ENCODE measurements around the gene USP7. TPM values are rescaled to one million over a fixed set of nuclear protein-coding genes. Genes with fewer than 3 reads are reported as not detected.

Gene USP7
- total RNA-seq, 6 donors from 2014 or later, result 68.2 to 122 (median 72.2) TPM

- Histone ChIP-seq H3K27ac (no peak overlapping the region), H3K9me3 (no peaks in the 10 kb centered on the region), H3K4me1 (peaks cover 10 to 36% (median 13%) of the 10 kb centered on the region in 4 donors), H3K27me3 (no peaks in the 10 kb centered on the region), H3K36me3 (peaks cover 3 to 36% (median 18%) of the 10 kb centered on the region in 4 donors), H3K4me3 (no peak overlapping the region)
- ATAC-seq (ENCODE audit: low FRiP score in 2 of 2) (no peak), DNase-seq (no peak)
- WGBS, 2 donors, result 90 to 91% methylated on average over 17 of the region's 17 CpGs
- TF ChIP-seq CTCF (IDR thresholded peaks at IDR 0.05), result no peak
- TF ChIP-seq EP300 (IDR thresholded peaks at IDR 0.05), result no peak
- no peak for TF ChIP-seq POLR2A (IDR thresholded peaks at IDR 0.05)
- no peak for TF ChIP-seq POLR2AphosphoS5 (IDR thresholded peaks at IDR 0.05)
Observed at GRCh38 chr16:8929086-8929748, 34.5 kb downstream of the USP7 start.

GRCh38 chr16:8928467-8928957 lies 35.2 kb downstream of the USP7 start:
- Histone ChIP-seq H3K27ac (no peak overlapping the region), H3K27me3 (no peaks in the 10 kb centered on the region), H3K9me3 (no peaks in the 10 kb centered on the region), H3K4me3 (no peak overlapping the region), H3K4me1 (peaks cover 11 to 36% (median 13%) of the 10 kb centered on the region in 4 donors), H3K36me3 (peaks cover 3 to 36% (median 18%) of the 10 kb centered on the region in 4 donors)
- no peak for TF ChIP-seq POLR2AphosphoS5 (IDR thresholded peaks at IDR 0.05)
- DNase-seq, result no peak
- ATAC-seq (ENCODE audit: low FRiP score in 2 of 2), result peak in 1 of 2 donors; percentile 69
- WGBS, 2 donors, result 64 to 71% methylated on average over 9 to 10 of the region's 10 CpGs

GRCh38 chr16:8926827-8927226 lies 36.9 kb downstream of the USP7 start:
- no peaks in the 10 kb centered on the region for H3K27me3 ChIP-seq
- no peaks in the 10 kb centered on the region for H3K9me3 ChIP-seq
- peaks cover 9 to 52% (median 29%) of the 10 kb centered on the region in 4 donors for H3K36me3 ChIP-seq
- TF ChIP-seq EP300 (IDR thresholded peaks at IDR 0.05), result no peak
- TF ChIP-seq CTCF (IDR thresholded peaks at IDR 0.05), result no peak
- no peak for TF ChIP-seq POLR2AphosphoS5 (IDR thresholded peaks at IDR 0.05)
- H3K4me1 ChIP-seq, result peaks cover 11 to 36% (median 13%) of the 10 kb centered on the region in 4 donors
- H3K4me3 ChIP-seq, result no peak overlapping the region
- no peak for ATAC-seq (ENCODE audit: low FRiP score in 2 of 2)
- DNase-seq, result no peak
- 96 to 98% methylated on average over 11 of the region's 11 CpGs for WGBS, 2 donors
- H3K27ac ChIP-seq, result no peak overlapping the region

- 92 to 94% methylated on average over 7 of the region's 7 CpGs for WGBS, 2 donors
- peaks cover 14 to 65% (median 43%) of the 10 kb centered on the region in 4 donors for H3K36me3 ChIP-seq
Observed at GRCh38 chr16:8925455-8925854, 38.3 kb downstream of the USP7 start.

GRCh38 chr16:8924214-8924613 lies 39.5 kb downstream of the USP7 start:
- Histone ChIP-seq H3K4me1 (peaks cover 11 to 15% (median 13%) of the 10 kb centered on the region in 4 donors), H3K36me3 (peaks cover 25 to 67% (median 49%) of the 10 kb centered on the region in 4 donors), H3K4me3 (no peak overlapping the region), H3K9me3 (no peaks in the 10 kb centered on the region), H3K27ac (no peak overlapping the region), H3K27me3 (no peaks in the 10 kb centered on the region)
- TF ChIP-seq POLR2AphosphoS5 (IDR thresholded peaks at IDR 0.05) (no peak), CTCF (IDR thresholded peaks at IDR 0.05) (no peak), EP300 (IDR thresholded peaks at IDR 0.05) (no peak), POLR2A (IDR thresholded peaks at IDR 0.05) (no peak)
- DNase-seq (peak in 1 of 2 donors; percentile 60), ATAC-seq (ENCODE audit: low FRiP score in 2 of 2) (no peak)
- WGBS, 2 donors, result 60 to 65% methylated on average over 4 of the region's 4 CpGs

More at GRCh38 chr16:8925455-8925854, 38.3 kb downstream of the USP7 start:
- ATAC-seq (ENCODE audit: low FRiP score in 2 of 2) (no peak), DNase-seq (peak in 1 of 2 donors; percentile 56)
- Histone ChIP-seq H3K9me3 (no peaks in the 10 kb centered on the region), H3K4me1 (peaks cover 11 to 26% (median 13%) of the 10 kb centered on the region in 4 donors), H3K27ac (no peak overlapping the region), H3K27me3 (no peaks in the 10 kb centered on the region), H3K4me3 (no peak overlapping the region)
- TF ChIP-seq POLR2A (IDR thresholded peaks at IDR 0.05) (no peak), CTCF (IDR thresholded peaks at IDR 0.05) (no peak), POLR2AphosphoS5 (IDR thresholded peaks at IDR 0.05) (no peak), EP300 (IDR thresholded peaks at IDR 0.05) (no peak)

Measured in upper lobe of left lung (tissue), 6 donors.